Stimulated activated CD8-positive, alpha-beta memory T cell treated with anti-CD3 and anti-CD28 coated beads, Interleukin-2, amount 100 ng/mL, for 1 hour (primary cell): Measurements from ENCODE around the gene DARS2.
"Not testable (repeated sequence)": the region's sequence is repeated elsewhere in the genome, so short reads cannot be mapped to it uniquely, and the experiment has no call there.

Experiments used
- DNase-seq, 2 donors: peaks; one replicate each; pipeline ENCODE4 v3.0.0-alpha.2; 2020; ENCODE audit warnings: low read depth in 2 of 2

The DARS2 gene

GRCh38 chr1:173824315-173825081 lies at the start of gene DARS2, which contains the start of gene CENPL:
DARS2 (plus strand) TSS chr1:173824673; CDS start chr1:173825230, 557 bp downstream.
CENPL (minus strand) TSS chr1:173824883; CDS start chr1:173811299, 13,584 bp downstream.
- DNase-seq: peak; percentile 75 to 83

GRCh38 chr1:173775578-173776226 lies 48.8 kb upstream of the DARS2 start:
- DNase-seq: no peak

- no peak for DNase-seq
Observed at GRCh38 chr1:173779936-173780335, 44.5 kb upstream of the DARS2 start.

GRCh38 chr1:173784997-173785396 lies 39.5 kb upstream of the DARS2 start:
- DNase-seq: no peak

GRCh38 chr1:173789841-173790240 lies 34.6 kb upstream of the DARS2 start:
- DNase-seq: no peak

- no peak for DNase-seq
Observed at GRCh38 chr1:173798078-173798477, 26.4 kb upstream of the DARS2 start.

GRCh38 chr1:173799995-173800394 lies 24.5 kb upstream of the DARS2 start:
- not testable (repeated sequence) for DNase-seq

GRCh38 chr1:173802961-173803360 lies 21.5 kb upstream of the DARS2 start:
- no peak for DNase-seq

- not testable (repeated sequence) for DNase-seq
Observed at GRCh38 chr1:173813654-173814053, 10.8 kb upstream of the DARS2 start.

- DNase-seq: no peak
Observed at GRCh38 chr1:173818459-173818858, 6.0 kb upstream of the DARS2 start.

- no peak for DNase-seq
Observed at GRCh38 chr1:173821680-173822079, 2.8 kb upstream of the DARS2 start.

- DNase-seq: no peak
Observed at GRCh38 chr1:173823781-173824314, 625 bp upstream of the DARS2 start.

GRCh38 chr1:173827611-173828010 lies 3.1 kb downstream of the DARS2 start:
- DNase-seq: no peak

- no peak for DNase-seq
Observed at GRCh38 chr1:173832748-173833147, 8.3 kb downstream of the DARS2 start.

GRCh38 chr1:173852105-173852504 lies 27.6 kb downstream of the DARS2 start:
- DNase-seq: no peak

- DNase-seq: no peak
Observed at GRCh38 chr1:173853074-173853473, 28.6 kb downstream of the DARS2 start.

GRCh38 chr1:173856014-173856413 lies 31.5 kb downstream of the DARS2 start:
- DNase-seq: no peak

GRCh38 chr1:173856903-173857302 lies 32.4 kb downstream of the DARS2 start:
- no peak for DNase-seq

GRCh38 chr1:173857363-173857917 lies 33.0 kb downstream of the DARS2 start:
- DNase-seq: no peak

- not testable (repeated sequence) for DNase-seq
Observed at GRCh38 chr1:173859547-173859946, 35.1 kb downstream of the DARS2 start.

- DNase-seq: no peak
Observed at GRCh38 chr1:173860065-173860464, 35.6 kb downstream of the DARS2 start.

GRCh38 chr1:173861731-173862145 lies 37.3 kb downstream of the DARS2 start:
- no peak for DNase-seq
